HG03139 (cell line): ENCODE results near the gene SLC6A7.
A peak's percentile ranks its signal among the peaks of the same experiment; 100 is the strongest.

Experiments
- ATAC-seq: cut with Tn5 transposase; IDR thresholded peaks from one replicate; pipeline ENCODE4 v1.9.1; 2021; ENCODE audit not compliant: unreplicated experiment

Gene SLC6A7

GRCh38 chr5:150255659-150256409 is 66.0 kb downstream of the SLC6A7 start:
- ATAC-seq = no peak

DNA sequence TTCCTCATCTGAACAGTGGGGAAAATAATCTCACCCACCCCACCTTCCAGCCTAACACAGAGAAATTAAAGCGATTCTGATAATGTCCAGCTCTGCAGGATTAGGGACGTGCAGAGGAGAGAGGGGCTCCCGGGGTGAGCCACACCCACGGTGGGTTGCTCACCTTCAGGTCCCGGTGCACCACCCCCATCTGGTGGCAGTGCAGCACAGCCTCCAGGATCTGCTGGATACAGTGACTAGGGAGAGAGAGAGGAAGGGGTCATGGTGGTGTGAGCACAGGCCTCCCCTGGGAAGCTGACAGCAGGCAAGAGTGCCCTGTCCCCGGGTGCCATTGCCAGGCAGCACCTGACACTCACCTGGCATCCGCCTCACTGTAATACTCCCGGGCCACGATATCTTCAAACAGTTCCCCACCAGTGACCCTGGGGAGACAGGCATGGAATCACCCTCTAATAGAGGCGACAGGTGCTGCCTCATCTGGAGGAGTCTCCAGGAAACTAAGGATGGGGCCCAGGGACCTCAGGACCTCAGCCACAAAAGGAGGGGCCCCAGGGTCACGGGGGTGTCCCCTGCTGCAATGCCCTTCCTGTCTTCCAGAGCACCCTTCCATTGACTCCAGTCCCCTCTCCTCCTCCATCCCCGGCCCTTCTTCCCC is 66.7 kb downstream of the SLC6A7 start:
- no peak for ATAC-seq

DNA sequence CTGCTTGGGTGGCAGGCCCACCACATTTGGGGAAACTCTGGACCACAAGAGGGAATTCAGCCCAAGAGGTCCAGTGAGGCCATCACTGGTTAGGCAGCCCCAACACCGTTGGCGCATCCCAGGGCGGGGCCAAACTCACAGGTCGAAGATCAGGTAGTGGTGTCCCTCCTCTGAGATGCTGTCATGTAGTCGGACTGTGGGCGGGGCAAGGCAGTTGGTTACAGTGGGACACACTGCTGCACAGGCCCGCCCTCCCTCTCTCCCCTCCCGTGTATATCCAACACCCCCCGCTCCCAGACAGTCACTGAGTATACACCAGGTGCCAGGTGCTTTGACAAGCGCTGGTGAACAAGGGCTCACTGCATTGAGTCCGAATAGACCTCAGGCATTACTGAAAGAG is 67.6 kb downstream of the SLC6A7 start:
- ATAC-seq = no peak

DNA sequence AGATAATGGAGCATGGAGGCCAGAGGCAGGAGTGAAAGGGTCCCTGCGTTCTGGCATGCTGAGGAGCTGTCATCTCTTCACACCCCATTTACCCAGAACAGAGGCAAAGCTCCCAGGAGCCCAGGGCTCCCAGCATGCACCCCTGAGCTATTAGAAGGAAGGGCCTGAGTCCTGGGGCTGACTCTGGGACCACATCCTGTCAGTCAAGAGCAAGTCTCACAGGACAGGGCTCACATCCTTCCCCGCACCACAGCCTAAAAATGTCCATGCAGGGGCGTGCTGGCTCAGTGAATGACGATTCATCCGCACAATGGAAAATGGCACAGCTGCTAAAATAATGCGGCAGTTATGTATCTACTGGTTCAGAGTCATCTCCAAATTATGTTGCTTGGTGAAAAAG is 68.3 kb downstream of the SLC6A7 start:
- peak; percentile 76 for ATAC-seq
